Left lung (tissue), 10 donors: ENCODE results near the gene CKAP5. TPM values are rescaled to one million over a fixed set of nuclear protein-coding genes. Genes with fewer than 3 reads are reported as not detected.

Experiments used
- ATAC-seq: fragments of 200-7000 bp; cut with Tn5 transposase; one replicate; pipeline ENCODE4 v1.9.1; 2020; ENCODE audit warnings: moderate library complexity
- DNase-seq, 4 donors: peaks; one replicate each; pipeline ENCODE4 v3.0.0-alpha.2; 2013 to 2020
- H3K27ac ChIP-seq, 2 donors: fragments of 200-600 bp; sonication (generic) in 1 of 2; one replicate each; pipeline versions ENCODE4 v1.5.0 to v1.8.0; 2020 to 2021
- H3K27me3 ChIP-seq, 2 donors: fragments of 200-600 bp; sonication (generic) in 1 of 2; one replicate each; pipeline versions ENCODE4 v1.5.0 to v1.8.0; 2020 to 2021
- H3K36me3 ChIP-seq, 2 donors: fragments of 200-600 bp; sonication (generic) in 1 of 2; one replicate each; pipeline versions ENCODE4 v1.5.0 to v1.8.0; 2020 to 2021
- H3K4me1 ChIP-seq, 2 donors: fragments of 200-600 bp; one replicate each; pipeline ENCODE4 v1.8.0; 2021
- H3K4me3 ChIP-seq, 2 donors: fragments of 200-600 bp; sonication (generic) in 1 of 2; one replicate each; pipeline versions ENCODE4 v1.5.0 to v1.8.0; 2020 to 2021; ENCODE audit warnings: mild to moderate bottlenecking in 1 of 2
- H3K9me3 ChIP-seq, 2 donors: fragments of 200-600 bp; sonication (generic) in 1 of 2; one replicate each; pipeline versions ENCODE4 v1.5.0 to v1.8.0; 2020 to 2021
- intact Hi-C, 2 donors: fragments of 100-400 bp; cut with DNase I; formaldehyde crosslinking; loops; one replicate each; pipeline versions ENCODE4 v1.11.2 to v1.14.2; 2022
- microRNA-seq, 2 donors: library from miRNA; unstranded; fragments of <30 nt; microRNA quantifications; one replicate each; pipeline ENCODE4, GENCODE V29; 2019
- polyA plus RNA-seq, 6 donors: library from polyadenylated mRNA; unstranded; fragments of 120-200 nt; gene quantifications; one replicate each; pipeline ENCODE4 v1.2.1, GENCODE V29; 2013; ENCODE audit not compliant: insufficient read length in 6 of 6
- total RNA-seq, 2 donors: library from RNA; stranded (reverse); fragmentation: NEBNext Ultra II Directional; extraction: Animal tissue kit (Norgen Biotek cat#: 25700); gene quantifications; one replicate each; pipeline ENCODE4 v1.2.1, GENCODE V29; 2021
- TF ChIP-seq, protein P1 (sequence below), 2 donors: fragments of 200-600 bp; sonication (generic) in 1 of 2; IDR thresholded peaks; one replicate each; pipeline versions ENCODE4 v1.5.0 to v1.8.0; 2021; ENCODE audit warnings: antibody characterized with exemption in 2 of 2
- donor health status: DM: no; HTN: yes; CAD: no.
- donor health status: DM: no; HTN: no; CAD: no.

Gene CKAP5
- total and polyA plus RNA-seq, 8 donors, result 58.8 to 130 (median 87.4) TPM

DNA sequence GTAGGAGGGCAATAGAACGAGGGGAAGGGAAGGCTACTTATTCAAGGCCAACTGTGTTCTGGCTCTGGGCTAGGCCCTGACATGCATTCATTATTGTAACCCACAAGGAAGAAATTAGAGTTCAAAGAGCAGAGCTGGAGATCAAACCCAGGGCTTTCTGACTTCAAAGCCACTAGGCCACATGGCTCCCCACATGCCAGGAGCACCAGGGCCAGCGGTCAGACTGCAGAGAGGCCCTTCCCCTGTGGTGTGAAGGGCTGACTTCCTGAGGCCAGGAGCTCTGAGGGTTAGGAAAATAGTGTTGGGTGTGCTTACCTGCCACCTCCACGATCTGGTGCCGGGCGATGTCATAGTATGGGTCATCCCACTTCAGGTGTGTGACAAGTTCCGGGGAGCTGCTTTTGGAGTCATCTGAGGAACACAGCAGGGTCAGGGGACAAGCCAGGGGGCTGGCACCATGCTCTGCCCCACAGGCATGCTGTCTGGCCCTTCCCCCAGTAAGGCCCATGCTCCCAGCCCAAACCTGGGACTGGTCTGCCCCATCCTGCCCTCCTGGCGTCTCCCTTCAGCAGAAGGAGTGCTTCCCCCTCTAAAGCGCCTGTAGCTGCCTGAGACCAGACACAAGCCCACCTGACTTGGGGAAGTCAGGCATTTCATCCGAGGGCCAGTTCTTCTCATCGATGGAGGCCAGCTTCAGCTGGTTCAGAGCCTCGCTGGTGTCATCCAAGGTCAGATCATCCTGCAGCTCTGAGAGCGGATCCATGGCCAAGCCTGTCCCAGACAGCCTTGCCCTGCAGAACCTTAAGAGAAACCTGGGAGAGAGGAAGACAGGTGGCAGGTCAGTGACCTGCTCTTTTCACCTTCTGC, 150.5 kb downstream of the CKAP5 start:
- TF ChIP-seq, protein P1, sequence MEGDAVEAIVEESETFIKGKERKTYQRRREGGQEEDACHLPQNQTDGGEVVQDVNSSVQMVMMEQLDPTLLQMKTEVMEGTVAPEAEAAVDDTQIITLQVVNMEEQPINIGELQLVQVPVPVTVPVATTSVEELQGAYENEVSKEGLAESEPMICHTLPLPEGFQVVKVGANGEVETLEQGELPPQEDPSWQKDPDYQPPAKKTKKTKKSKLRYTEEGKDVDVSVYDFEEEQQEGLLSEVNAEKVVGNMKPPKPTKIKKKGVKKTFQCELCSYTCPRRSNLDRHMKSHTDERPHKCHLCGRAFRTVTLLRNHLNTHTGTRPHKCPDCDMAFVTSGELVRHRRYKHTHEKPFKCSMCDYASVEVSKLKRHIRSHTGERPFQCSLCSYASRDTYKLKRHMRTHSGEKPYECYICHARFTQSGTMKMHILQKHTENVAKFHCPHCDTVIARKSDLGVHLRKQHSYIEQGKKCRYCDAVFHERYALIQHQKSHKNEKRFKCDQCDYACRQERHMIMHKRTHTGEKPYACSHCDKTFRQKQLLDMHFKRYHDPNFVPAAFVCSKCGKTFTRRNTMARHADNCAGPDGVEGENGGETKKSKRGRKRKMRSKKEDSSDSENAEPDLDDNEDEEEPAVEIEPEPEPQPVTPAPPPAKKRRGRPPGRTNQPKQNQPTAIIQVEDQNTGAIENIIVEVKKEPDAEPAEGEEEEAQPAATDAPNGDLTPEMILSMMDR (IDR thresholded peaks at IDR 0.05), result no peak
- no peak overlapping the region for H3K4me3 ChIP-seq
- no peak for ATAC-seq
- H3K27ac ChIP-seq, result no peak overlapping the region
- H3K9me3 ChIP-seq, result no peaks in the 10 kb centered on the region
- peaks cover 12 to 39% of the 10 kb centered on the region in 2 donors for H3K4me1 ChIP-seq
- DNase-seq, result no peak
- intact Hi-C loops, result no loop called here
- no peaks in the 10 kb centered on the region for H3K27me3 ChIP-seq
- peaks cover 0 to 61% of the 10 kb centered on the region in 2 donors for H3K36me3 ChIP-seq

DNA sequence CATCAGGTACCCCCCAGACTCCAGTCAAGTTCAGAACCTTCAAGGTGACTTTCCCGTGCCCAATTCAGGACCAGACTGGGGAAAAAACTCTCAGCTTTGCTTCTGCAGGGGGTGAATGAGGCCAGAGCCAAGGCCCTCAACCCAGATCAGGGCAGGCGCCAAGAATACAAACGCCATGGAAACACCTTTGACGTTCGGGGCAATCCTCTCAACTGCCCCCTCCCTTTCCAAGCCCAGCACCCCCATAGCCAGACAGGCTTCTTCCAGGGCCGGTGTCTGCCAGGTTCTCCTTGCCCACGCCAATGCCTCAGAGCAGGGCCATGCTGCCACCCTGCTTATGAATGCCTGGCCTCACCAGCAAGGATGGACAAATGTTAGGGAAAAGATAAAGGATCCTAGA, 151.5 kb downstream of the CKAP5 start:
- peaks cover 12 to 35% of the 10 kb centered on the region in 2 donors for H3K4me1 ChIP-seq
- intact Hi-C loops, result no loop called here
- TF ChIP-seq, protein P1 (IDR thresholded peaks at IDR 0.05), result no peak
- H3K4me3 ChIP-seq, result no peak overlapping the region
- no peaks in the 10 kb centered on the region for H3K9me3 ChIP-seq
- DNase-seq (no peak), ATAC-seq (no peak)
- H3K27me3 ChIP-seq, result no peaks in the 10 kb centered on the region
- H3K27ac ChIP-seq, result no peak overlapping the region
- peaks cover 0 to 68% of the 10 kb centered on the region in 2 donors for H3K36me3 ChIP-seq

DNA sequence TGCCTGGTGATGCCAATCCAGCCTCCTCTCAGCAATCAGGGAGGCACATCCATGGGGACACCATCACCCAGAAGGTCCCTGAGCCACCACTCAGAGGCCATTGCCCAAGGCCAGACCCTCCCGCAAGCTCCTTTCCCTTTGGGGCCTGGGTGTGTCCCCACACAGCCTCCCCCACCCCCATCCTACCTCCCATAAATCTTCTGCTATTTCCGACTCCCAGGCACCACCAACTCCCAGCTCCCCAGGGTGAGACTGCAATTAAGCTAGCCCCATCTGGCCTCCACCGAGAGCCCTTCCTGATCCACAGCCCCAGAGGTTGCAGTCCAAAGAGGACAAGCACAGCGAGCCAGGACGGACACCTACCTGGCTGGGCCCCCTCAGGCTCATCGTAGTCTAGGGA, 152.0 kb downstream of the CKAP5 start:
- peaks cover 0 to 71% of the 10 kb centered on the region in 2 donors for H3K36me3 ChIP-seq
- TF ChIP-seq, protein P1 (IDR thresholded peaks at IDR 0.05), result no peak
- intact Hi-C loops, result no loop called here
- H3K27me3 ChIP-seq, result no peaks in the 10 kb centered on the region
- peaks cover 6 to 30% of the 10 kb centered on the region in 2 donors for H3K4me1 ChIP-seq
- no peak overlapping the region for H3K27ac ChIP-seq
- DNase-seq, result no peak
- H3K9me3 ChIP-seq, result no peaks in the 10 kb centered on the region
- no peak for ATAC-seq
- H3K4me3 ChIP-seq, result no peak overlapping the region

DNA sequence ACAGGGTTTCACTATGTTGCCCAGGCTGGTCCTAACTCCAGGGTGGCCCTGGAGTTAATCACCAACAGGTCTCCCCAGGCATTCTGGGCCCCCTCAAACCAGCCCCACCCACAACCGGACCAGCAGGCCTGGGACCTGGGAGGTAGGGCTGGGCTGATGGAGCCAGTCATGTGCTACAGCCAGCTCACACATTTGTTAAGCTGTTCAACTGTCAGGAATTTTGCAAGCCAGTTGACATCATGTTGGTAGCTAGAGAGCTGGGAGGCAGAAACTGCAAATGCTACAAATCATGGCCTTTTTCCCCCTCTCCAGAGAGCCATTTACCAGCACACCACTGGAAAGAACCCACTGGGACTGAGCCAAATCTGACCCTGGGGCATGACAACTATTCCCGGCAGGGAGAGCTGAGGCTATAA, 152.5 kb downstream of the CKAP5 start:
- ATAC-seq, result no peak
- H3K27ac ChIP-seq, result no peak overlapping the region
- H3K36me3 ChIP-seq, result peaks cover 0 to 75% of the 10 kb centered on the region in 2 donors

More for the DNA sequence above, 152.5 kb downstream of the CKAP5 start:
- TF ChIP-seq, protein P1 (IDR thresholded peaks at IDR 0.05), result no peak
- H3K4me3 ChIP-seq, result no peak overlapping the region
- H3K27me3 ChIP-seq, result no peaks in the 10 kb centered on the region
- intact Hi-C loops, result no loop called here
- peaks cover 2 to 25% of the 10 kb centered on the region in 2 donors for H3K4me1 ChIP-seq
- DNase-seq, result no peak
- H3K9me3 ChIP-seq, result no peaks in the 10 kb centered on the region

Small RNA genes lying within 50 kb of the gene (microRNA-seq; reads per million reads assigned to microRNA genes)
- gene MIR5582, result 0.27 to 0.67 reads per million in 2 donors

Other genes starting within 250 kb of the CKAP5 start
- gene HARBI1, start 229.1 kb downstream of the CKAP5 start, total RNA-seq, result 1 to 10 TPM; 4.5 to 5.0 TPM
- 1 to 10 TPM; 2.9 to 4.1 (median 3.2) TPM for gene HARBI1, start 229.1 kb downstream of the CKAP5 start, polyA plus RNA-seq
- gene ATG13, start 228.7 kb downstream of the CKAP5 start, total RNA-seq, result 10 to 100 TPM; 54.5 to 55.4 TPM
- gene ATG13, start 228.7 kb downstream of the CKAP5 start, polyA plus RNA-seq, result 10 to 100 TPM; 47.1 to 58.2 (median 51.2) TPM
- 10 to 100 TPM; 81.8 to 90.3 TPM for gene ARHGAP1, start 145.7 kb downstream of the CKAP5 start, total RNA-seq
- 10 to 100 TPM; 59.9 to 72.9 (median 66.3) TPM for gene ARHGAP1, start 145.7 kb downstream of the CKAP5 start, polyA plus RNA-seq
- gene ZNF408, start 145.2 kb downstream of the CKAP5 start, total RNA-seq, result 1 to 10 TPM; 5.8 to 8.6 TPM
- gene ZNF408, start 145.2 kb downstream of the CKAP5 start, polyA plus RNA-seq, result 10 to 100 TPM in 4 of 6 donors, 1 to 10 TPM in 2; 9.4 to 11.6 (median 10.7) TPM
- not detected for gene F2, start 127.1 kb downstream of the CKAP5 start, total RNA-seq
- gene F2, start 127.1 kb downstream of the CKAP5 start, polyA plus RNA-seq, result under 1 TPM in 3 of 6 donors, not detected in 3; 0.17 to 0.56 (median 0.42) TPM
- gene LRP4, start 72.3 kb upstream of the CKAP5 start, total RNA-seq, result 1 to 10 TPM; 4.9 to 5.0 TPM
- 10 to 100 TPM; 25.2 to 30.8 (median 26.8) TPM for gene LRP4, start 72.3 kb upstream of the CKAP5 start, polyA plus RNA-seq
- gene CSTPP1, start 90.5 kb upstream of the CKAP5 start, total RNA-seq, result 10 to 100 TPM; 28.7 to 36.4 TPM
- 10 to 100 TPM; 48.8 to 56.0 (median 52.5) TPM for gene CSTPP1, start 90.5 kb upstream of the CKAP5 start, polyA plus RNA-seq